CD4-positive, alpha-beta T cell treated with Interleukin-17A for 1 hour (primary cell): ENCODE data around the gene FHIP1B.
"Not testable (repeated sequence)": the region's sequence is repeated elsewhere in the genome, so short reads cannot be mapped to it uniquely, and the experiment has no call there.

Source experiments
- DNase-seq: peaks from one replicate; pipeline ENCODE4 v3.0.0-alpha.2; 2020

The FHIP1B gene

DNA sequence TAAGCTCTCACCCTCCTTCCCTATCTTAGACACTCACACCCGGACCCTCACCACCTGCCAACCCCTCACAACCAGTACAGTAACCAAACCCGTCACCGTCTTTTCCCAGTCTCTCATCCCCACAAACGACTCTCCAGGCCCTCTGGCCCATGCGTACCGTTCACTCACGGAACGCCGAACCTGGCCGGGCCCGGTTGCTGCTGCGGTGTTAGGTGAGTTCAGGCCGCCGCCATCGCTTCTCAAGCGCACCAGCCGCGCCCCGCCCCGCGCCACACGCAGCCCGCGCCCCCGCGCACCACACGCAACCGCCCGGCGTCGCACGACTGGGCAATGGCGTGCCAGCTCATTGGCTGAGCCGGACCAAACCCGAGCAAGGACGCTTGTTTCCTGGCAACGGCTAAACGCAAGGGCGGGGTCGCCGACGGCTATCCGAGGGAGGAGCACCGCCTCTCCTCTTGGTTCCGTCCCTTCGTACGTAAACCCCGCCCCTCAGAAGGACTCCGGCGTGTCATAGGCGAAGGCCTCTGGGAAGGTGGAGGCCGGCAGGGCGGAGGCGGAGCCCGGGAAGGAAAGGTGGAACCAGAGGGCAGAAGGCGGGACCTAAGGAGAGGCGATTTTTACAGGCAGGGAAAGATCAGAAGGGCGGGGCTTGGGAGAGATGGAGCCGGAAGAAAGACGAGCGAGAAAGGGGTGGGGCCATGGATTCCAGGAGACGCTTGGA, at the start of gene FHIP1B:
Gene FHIP1B (minus strand): TSS at position 250 of the 721 bp plus-strand sequence. CDS start 10,120 bp downstream, outside the sequence.
- DNase-seq, result peak; percentile 100

- no peak for DNase-seq
Measured at GRCh38 chr11:6283453-6284023, 49.1 kb upstream of the FHIP1B start.

- not testable (repeated sequence) for DNase-seq
Measured at GRCh38 chr11:6280809-6281208, 46.4 kb upstream of the FHIP1B start.

GRCh38 chr11:6273188-6273587, 38.8 kb upstream of the FHIP1B start:
- no peak for DNase-seq

GRCh38 chr11:6271598-6271997, 37.2 kb upstream of the FHIP1B start:
- no peak for DNase-seq

DNA sequence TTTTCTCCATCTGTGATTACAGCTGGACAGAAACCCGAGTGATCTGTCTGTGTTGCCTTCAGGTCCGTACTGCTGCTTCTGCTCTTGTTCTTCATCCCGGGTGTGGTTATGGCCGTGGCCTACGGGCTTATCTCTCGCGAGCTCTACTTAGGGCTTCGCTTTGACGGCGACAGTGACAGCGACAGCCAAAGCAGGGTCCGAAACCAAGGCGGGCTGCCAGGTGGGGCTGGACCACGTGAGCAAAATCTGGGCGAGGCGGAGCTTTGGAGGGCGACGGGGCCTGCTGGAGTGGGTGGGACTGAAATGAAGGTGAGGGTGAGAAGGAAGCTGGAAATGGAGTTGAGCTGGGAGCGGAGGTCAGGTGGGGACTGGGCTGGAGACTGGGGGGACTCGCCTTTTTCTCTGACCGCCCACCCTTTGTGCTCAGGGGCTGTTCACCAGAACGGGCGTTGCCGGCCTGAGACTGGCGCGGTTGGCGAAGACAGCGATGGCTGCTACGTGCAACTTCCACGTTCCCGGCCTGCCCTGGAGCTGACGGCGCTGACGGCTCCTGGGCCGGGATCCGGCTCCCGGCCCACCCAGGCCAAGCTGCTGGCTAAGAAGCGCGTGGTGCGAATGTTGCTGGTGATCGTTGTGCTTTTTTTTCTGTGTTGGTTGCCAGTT, 36.3 kb upstream of the FHIP1B start:
- no peak for DNase-seq

GRCh38 chr11:6269994-6270393, 35.6 kb upstream of the FHIP1B start:
- DNase-seq, result no peak

GRCh38 chr11:6268820-6269219, 34.4 kb upstream of the FHIP1B start:
- DNase-seq, result no peak

DNA sequence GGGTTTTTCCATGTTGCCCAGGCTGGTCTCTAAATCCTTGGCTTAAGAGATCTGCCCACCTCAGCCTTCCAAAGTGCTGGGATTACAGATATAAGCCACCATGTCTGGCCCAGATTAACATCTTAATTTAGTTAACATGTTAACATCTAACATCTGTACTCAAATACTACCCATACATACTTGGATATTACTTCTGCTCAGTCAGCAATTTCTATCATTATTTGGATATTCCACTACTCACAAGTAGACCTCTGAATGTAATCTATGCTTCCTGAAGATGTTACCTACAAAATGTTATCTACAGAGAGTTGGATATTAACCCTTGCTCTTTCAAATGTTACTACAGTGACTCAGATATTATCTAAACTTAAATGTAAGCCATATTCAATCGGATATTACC, 29.2 kb upstream of the FHIP1B start:
- no peak for DNase-seq

GRCh38 chr11:6260207-6260726, 25.8 kb upstream of the FHIP1B start:
- no peak for DNase-seq

DNA sequence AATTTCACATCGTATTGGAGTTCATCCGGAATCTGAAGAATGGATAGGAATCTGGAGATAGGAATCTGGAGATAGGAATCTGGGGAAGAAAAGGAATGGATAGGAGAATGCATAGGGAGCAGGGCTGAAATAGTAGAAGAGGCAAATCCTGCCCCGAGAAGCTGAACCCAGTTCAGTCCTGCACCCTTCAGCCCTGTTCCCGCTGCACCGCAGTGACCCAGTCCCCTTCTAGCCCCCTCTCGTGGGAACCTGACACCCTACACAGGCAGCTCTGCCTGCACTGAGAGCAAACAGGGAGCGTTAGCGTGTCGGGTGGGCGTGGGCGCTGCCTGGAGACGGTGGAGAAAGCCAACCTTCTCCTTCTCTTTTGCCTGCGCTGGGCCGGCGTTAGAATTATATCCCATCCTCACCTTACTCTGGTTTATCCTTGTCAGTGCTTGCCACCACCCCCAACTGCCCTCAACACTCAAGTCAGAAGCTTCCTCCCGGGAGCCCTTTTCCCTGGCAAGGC, 24.2 kb upstream of the FHIP1B start:
- no peak for DNase-seq

DNA sequence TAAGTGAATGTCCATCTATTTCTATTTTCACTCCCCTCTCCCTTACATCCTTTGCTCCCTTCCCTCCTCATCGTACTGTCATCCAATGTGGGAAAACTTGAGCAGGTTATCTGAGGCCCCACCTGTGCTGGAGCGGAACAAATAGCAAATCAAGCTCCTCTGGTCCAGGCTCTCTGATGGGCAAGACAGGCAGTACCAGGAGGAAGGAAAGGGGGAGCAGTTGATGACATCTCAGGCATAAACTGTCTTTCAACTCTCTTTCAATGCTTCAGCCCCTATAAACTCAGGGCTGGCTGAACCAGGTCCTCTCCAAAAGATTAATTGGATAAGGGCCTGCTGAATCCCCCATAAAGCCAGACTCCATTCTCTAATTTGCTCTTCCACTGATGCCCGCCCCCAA, 23.7 kb upstream of the FHIP1B start:
- DNase-seq, result no peak

DNA sequence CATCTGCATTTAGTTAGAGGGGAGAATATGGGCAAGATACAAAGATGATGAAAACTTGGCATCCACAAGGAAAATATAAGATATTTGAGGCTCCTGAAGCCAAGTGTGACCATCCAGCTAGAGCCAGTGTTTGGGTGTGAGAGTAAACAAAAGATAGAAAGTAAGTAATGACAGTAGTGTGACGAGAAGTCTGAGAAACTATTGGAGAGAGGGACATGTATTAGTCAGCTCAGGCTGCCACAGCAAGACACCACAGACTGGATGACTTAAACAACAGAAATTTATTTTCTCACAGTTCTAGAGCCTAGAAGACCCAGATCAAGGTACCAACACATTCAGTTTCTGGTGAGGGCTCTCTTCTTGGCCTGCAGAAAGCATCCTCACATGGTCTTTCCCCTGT, 18.8 kb upstream of the FHIP1B start:
- no peak for DNase-seq

- no peak for DNase-seq
Measured at GRCh38 chr11:6251990-6252473, 17.6 kb upstream of the FHIP1B start.

DNA sequence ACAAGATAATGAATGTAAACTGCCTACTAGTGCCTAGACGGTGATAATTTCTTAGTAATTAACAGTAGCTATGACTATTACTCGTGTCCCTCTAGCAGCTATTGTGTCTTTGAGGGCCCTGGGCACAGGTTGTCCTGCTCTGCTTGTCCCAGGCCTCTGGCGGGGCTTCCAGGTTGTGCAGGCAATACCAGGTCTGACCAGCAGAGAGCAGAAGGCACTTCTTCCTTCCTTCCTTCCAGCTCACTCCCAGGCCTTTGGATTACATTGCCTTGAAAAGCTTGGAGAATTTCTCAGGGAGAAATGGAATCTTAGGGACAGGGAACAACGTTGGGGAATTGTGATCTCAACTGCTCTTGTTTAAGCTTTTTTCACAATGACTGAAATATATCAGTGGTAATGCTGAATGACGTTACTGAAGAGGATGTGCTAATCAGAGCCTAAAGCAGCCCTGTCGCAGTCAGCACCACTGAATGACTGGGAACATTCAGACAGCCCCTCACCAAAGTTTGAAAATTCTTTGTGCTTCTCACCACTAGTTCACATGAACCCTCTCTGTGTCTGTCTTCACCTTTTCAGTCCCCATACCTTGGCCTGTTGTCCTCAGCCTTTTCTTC, 16.8 kb upstream of the FHIP1B start:
- DNase-seq, result peak; percentile 52

DNA sequence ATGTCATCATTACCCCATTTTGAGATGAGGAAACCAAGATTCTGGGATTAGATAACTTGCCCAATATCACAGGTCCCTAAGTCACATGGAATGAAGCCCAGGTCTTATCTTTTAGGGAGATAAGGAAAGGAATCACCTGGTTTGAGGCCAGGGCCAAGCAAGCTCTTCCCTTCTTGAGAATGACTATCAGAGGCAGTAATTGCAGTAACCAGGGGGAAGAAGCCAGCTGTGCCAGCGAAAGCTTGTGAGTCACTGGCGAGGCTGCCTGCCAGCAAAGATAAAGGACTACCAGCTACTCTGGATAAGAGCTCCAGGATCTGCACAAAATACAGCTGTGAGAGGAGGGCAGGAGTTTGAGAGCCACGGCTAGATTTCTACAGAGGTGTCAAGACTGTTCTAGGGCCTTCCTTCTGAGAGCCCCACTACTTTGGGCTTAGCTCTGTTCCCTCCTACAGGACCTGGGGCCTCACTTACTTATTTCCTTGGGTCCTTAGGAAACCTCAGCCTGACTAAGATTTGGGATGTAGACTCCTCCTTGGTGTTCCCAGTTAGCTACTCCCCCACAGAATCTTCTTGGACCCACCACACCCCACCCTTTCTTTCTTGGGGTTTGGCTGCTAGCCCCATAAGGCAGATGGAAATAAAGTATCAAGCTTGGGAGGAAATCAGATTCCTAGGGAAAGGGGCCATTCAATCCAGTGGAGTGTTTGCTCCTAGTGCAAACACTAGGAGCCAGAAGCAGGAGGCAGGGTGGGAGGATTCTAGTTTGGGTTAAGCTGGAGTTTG, 15.5 kb upstream of the FHIP1B start:
- DNase-seq, result no peak

DNA sequence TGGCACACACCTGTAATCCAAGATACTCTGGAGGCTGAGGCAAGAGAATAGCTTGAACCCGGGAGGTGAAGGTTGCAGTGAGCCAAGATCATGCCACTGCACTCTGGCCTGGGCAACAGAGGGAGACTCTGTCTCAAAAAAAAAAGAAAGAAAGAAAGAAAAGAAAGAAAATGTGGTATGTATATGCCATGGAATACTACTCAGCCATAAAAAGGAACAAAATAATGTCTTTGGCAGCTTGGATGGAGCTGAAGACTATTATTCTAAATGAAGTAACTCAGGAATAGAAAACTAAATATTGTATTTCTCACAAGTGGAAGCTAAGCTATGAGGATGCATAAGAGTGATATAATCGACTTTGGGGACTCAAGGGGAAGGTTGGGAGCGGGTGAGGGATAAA, 14.5 kb upstream of the FHIP1B start:
- DNase-seq, result not testable (repeated sequence)

GRCh38 chr11:6248248-6248647, 13.8 kb upstream of the FHIP1B start:
- no peak for DNase-seq

DNA sequence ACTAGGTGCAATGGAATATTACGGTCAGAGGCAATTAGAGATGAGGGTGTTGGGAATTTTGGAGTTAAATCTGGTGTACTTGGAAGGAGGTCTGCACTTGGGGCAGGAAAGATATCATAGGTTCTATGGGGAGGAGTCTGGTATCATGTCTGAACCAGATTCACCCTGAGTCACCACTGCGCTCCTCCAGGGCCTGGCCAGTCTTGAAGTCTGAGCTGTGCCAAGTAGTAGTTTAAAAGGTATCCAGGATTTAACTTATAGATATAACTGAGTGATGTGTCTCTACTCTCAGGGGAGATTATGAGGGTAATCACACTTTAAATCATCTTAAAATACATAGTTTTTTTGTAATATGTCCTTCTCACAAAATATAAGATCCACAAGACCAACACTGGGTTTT, 11.1 kb upstream of the FHIP1B start:
- no peak for DNase-seq

DNA sequence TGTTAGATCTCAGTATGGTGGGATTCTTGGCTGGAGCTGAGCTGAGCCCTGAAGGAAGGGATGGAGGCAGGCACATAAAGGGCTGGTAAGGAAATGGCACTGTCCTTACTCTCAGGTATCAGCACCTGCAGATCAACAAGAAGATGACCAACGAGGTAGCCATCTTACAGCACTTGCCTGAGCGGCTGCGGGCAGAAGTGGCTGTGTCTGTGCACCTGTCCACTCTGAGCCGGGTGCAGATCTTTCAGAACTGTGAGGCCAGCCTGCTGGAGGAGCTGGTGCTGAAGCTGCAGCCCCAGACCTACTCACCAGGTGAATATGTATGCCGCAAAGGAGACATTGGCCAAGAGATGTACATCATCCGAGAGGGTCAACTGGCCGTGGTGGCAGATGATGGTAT, 6.9 kb upstream of the FHIP1B start:
- no peak for DNase-seq

GRCh38 chr11:6240781-6241180, 6.3 kb upstream of the FHIP1B start:
- DNase-seq, result no peak

DNA sequence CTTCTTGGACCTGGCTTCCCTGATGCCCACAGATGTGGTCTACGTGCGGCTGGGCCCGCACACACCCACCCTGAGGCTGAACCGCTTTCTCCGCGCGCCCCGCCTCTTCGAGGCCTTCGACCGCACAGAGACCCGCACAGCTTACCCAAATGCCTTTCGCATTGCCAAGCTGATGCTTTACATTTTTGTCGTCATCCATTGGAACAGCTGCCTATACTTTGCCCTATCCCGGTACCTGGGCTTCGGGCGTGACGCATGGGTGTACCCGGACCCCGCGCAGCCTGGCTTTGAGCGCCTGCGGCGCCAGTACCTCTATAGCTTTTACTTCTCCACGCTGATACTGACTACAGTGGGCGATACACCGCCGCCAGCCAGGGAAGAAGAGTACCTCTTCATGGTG, 5.7 kb upstream of the FHIP1B start:
- no peak for DNase-seq
